ENCODE measurements around the gene SHC3.

SHC3 gene

GRCh38 chr9:89032173-89032572, 146.4 kb downstream of the SHC3 start:
- DNase-seq (ENCODE audit: insufficient read length, low spot score): no peak
- FAIRE-seq: no peak

- FAIRE-seq (no peak), DNase-seq (ENCODE audit: insufficient read length, low spot score) (no peak)
Observed at GRCh38 chr9:89029788-89030187, 148.8 kb downstream of the SHC3 start.

- FAIRE-seq: no peak
- DNase-seq (ENCODE audit: insufficient read length, low spot score): no peak
Observed at GRCh38 chr9:89026876-89027275, 151.7 kb downstream of the SHC3 start.

- no peak for DNase-seq (ENCODE audit: insufficient read length, low spot score)
Observed at GRCh38 chr9:89025553-89025952, 153.1 kb downstream of the SHC3 start.

GRCh38 chr9:89024727-89025126, 153.9 kb downstream of the SHC3 start:
- no peak for FAIRE-seq
- DNase-seq (ENCODE audit: insufficient read length, low spot score): no peak

More at GRCh38 chr9:89025553-89025952, 153.1 kb downstream of the SHC3 start:
- FAIRE-seq: no peak

GRCh38 chr9:89023740-89024139, 154.9 kb downstream of the SHC3 start:
- DNase-seq (ENCODE audit: insufficient read length, low spot score) (no peak), FAIRE-seq (no peak)

GRCh38 chr9:89022902-89023301, 155.7 kb downstream of the SHC3 start:
- FAIRE-seq (no peak), DNase-seq (ENCODE audit: insufficient read length, low spot score) (no peak)

GRCh38 chr9:89022001-89022759, 156.4 kb downstream of the SHC3 start:
- DNase-seq (ENCODE audit: insufficient read length, low spot score) (no peak), FAIRE-seq (no peak)

- no peak for FAIRE-seq
- peak; percentile 60 for DNase-seq (ENCODE audit: insufficient read length, low spot score)
Observed at GRCh38 chr9:89021154-89021803, 157.3 kb downstream of the SHC3 start.

GRCh38 chr9:89020754-89021153, 157.9 kb downstream of the SHC3 start:
- DNase-seq (ENCODE audit: insufficient read length, low spot score) (no peak), FAIRE-seq (no peak)

- DNase-seq (ENCODE audit: insufficient read length, low spot score): no peak
- no peak for FAIRE-seq
Observed at GRCh38 chr9:89015336-89015735, 163.3 kb downstream of the SHC3 start.

- DNase-seq (ENCODE audit: insufficient read length, low spot score) (no peak), FAIRE-seq (no peak)
Observed at GRCh38 chr9:89014153-89014552, 164.5 kb downstream of the SHC3 start.

- no peak for DNase-seq (ENCODE audit: insufficient read length, low spot score)
- no peak for FAIRE-seq
Observed at GRCh38 chr9:89013660-89014059, 165.0 kb downstream of the SHC3 start.

- FAIRE-seq: no peak
- no peak for DNase-seq (ENCODE audit: insufficient read length, low spot score)
Observed at GRCh38 chr9:89012294-89013042, 166.2 kb downstream of the SHC3 start.

GRCh38 chr9:89011683-89012082, 166.9 kb downstream of the SHC3 start:
- FAIRE-seq: no peak

GRCh38 chr9:89010526-89011111, 168.0 kb downstream of the SHC3 start:
- FAIRE-seq (no peak), DNase-seq (ENCODE audit: insufficient read length, low spot score) (no peak)

More at GRCh38 chr9:89011683-89012082, 166.9 kb downstream of the SHC3 start:
- DNase-seq (ENCODE audit: insufficient read length, low spot score): no peak

GRCh38 chr9:89010056-89010455, 168.6 kb downstream of the SHC3 start:
- FAIRE-seq (no peak), DNase-seq (ENCODE audit: insufficient read length, low spot score) (no peak)

GRCh38 chr9:89009546-89009840, 169.1 kb downstream of the SHC3 start:
- FAIRE-seq: no peak

GRCh38 chr9:89008744-89009545, 169.7 kb downstream of the SHC3 start:
- DNase-seq (ENCODE audit: insufficient read length, low spot score): no peak
- no peak for FAIRE-seq

More at GRCh38 chr9:89009546-89009840, 169.1 kb downstream of the SHC3 start:
- DNase-seq (ENCODE audit: insufficient read length, low spot score): no peak

GRCh38 chr9:89008055-89008743, 170.4 kb downstream of the SHC3 start:
- DNase-seq (ENCODE audit: insufficient read length, low spot score) (no peak), FAIRE-seq (no peak)
